ENCODE results near the gene PFN4.
A peak's percentile ranks its signal among the peaks of the same experiment; 100 is the strongest.
"Not testable (repeated sequence)": the region's sequence is repeated elsewhere in the genome, so short reads cannot be mapped to it uniquely, and the experiment has no call there.

Gene PFN4

GRCh38 chr2:24110660-24111303 is 12.4 kb downstream of the PFN4 start:
- DNase-seq, result no peak

GRCh38 chr2:24109431-24109830 is 13.7 kb downstream of the PFN4 start:
- DNase-seq, result not testable (repeated sequence)

- DNase-seq, result no peak
Measured at GRCh38 chr2:24107336-24107735, 15.8 kb downstream of the PFN4 start.

- no peak for DNase-seq
Measured at GRCh38 chr2:24106786-24107185, 16.3 kb downstream of the PFN4 start.

- DNase-seq, result no peak
Measured at GRCh38 chr2:24105816-24106215, 17.3 kb downstream of the PFN4 start.

- no peak for DNase-seq
Measured at GRCh38 chr2:24104906-24105305, 18.2 kb downstream of the PFN4 start.

GRCh38 chr2:24104110-24104650 is 19.0 kb downstream of the PFN4 start:
- DNase-seq, result no peak

GRCh38 chr2:24102677-24103076 is 20.5 kb downstream of the PFN4 start:
- DNase-seq, result no peak

- DNase-seq, result no peak
Measured at GRCh38 chr2:24101992-24102391, 21.1 kb downstream of the PFN4 start.

- DNase-seq, result not testable (repeated sequence)
Measured at GRCh38 chr2:24100732-24101131, 22.4 kb downstream of the PFN4 start.

GRCh38 chr2:24095171-24095677 is 27.9 kb downstream of the PFN4 start:
- DNase-seq, result not testable (repeated sequence)

- DNase-seq, result not testable (repeated sequence)
Measured at GRCh38 chr2:24093270-24093669, 29.9 kb downstream of the PFN4 start.

- DNase-seq, result no peak
Measured at GRCh38 chr2:24088821-24089359, 34.2 kb downstream of the PFN4 start.

GRCh38 chr2:24087032-24087431 is 36.1 kb downstream of the PFN4 start:
- no peak for DNase-seq

- no peak for DNase-seq
Measured at GRCh38 chr2:24086241-24086640, 36.9 kb downstream of the PFN4 start.

GRCh38 chr2:24085200-24085489 is 38.0 kb downstream of the PFN4 start:
- DNase-seq, result no peak

GRCh38 chr2:24084386-24085199 is 38.5 kb downstream of the PFN4 start, which contains the start of gene TP53I3:
Gene TP53I3 (minus strand): TSS chr2:24084834. CDS start chr2:24084326, 508 bp downstream.
- DNase-seq, result peak; percentile 75

- peak; percentile 27 for DNase-seq
Measured at GRCh38 chr2:24083567-24084385, 39.4 kb downstream of the PFN4 start.

GRCh38 chr2:24082787-24083566 is 40.2 kb downstream of the PFN4 start:
- no peak for DNase-seq

GRCh38 chr2:24080701-24081100 is 42.4 kb downstream of the PFN4 start:
- DNase-seq, result no peak

- no peak for DNase-seq
Measured at GRCh38 chr2:24077879-24078278, 45.3 kb downstream of the PFN4 start.

GRCh38 chr2:24077535-24077877 is 45.6 kb downstream of the PFN4 start:
- DNase-seq, result no peak
